Measurements from ENCODE around the gene MRPS35.

- TF ChIP-seq GATA2 (IDR thresholded peaks at IDR 0.05; ENCODE audit: low read depth, low read length): no peak
- no peak for TF ChIP-seq GATA3 (IDR thresholded peaks at IDR 0.05; ENCODE audit: low read depth, low read length)
Observed at GRCh38 chr12:27769142-27769673, 58.6 kb downstream of the MRPS35 start.
